ENCODE measurements around the gene RNF113B.

DNA sequence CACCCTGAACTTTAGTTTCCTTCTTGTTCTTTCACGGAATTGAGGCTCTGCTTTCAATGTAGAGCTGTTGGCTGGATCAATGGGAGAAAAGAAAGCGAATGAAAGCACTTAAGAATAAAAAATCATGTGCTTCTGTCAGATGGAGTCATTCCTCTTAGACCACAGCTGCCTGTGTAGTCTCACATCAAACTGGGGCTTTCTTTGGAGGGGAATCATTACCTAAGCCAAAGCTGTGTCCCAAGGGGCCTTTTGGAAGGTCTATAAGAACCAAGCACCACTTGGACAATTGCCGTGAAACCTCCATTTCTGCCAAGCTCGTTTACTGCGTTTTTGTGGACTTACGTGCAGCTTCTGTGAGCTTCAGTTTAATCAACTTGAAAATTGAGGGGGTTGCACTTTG is 44.2 kb upstream of the RNF113B start:
- TF ChIP-seq, protein P1, sequence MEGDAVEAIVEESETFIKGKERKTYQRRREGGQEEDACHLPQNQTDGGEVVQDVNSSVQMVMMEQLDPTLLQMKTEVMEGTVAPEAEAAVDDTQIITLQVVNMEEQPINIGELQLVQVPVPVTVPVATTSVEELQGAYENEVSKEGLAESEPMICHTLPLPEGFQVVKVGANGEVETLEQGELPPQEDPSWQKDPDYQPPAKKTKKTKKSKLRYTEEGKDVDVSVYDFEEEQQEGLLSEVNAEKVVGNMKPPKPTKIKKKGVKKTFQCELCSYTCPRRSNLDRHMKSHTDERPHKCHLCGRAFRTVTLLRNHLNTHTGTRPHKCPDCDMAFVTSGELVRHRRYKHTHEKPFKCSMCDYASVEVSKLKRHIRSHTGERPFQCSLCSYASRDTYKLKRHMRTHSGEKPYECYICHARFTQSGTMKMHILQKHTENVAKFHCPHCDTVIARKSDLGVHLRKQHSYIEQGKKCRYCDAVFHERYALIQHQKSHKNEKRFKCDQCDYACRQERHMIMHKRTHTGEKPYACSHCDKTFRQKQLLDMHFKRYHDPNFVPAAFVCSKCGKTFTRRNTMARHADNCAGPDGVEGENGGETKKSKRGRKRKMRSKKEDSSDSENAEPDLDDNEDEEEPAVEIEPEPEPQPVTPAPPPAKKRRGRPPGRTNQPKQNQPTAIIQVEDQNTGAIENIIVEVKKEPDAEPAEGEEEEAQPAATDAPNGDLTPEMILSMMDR (IDR thresholded peaks at IDR 0.05), result no peak
- TF ChIP-seq POLR2A (IDR thresholded peaks at IDR 0.05), result no peak

Measured in adrenal gland (tissue), 5 donors.